GM12874 (cell line): ENCODE measurements around the gene ABCA4.

ENCODE experiments used
- CTCF ChIP-seq: IDR thresholded peaks from 2 replicates; pipeline ENCODE4 v1.5.1; 2011; ENCODE audit warnings: low read depth, mild to moderate bottlenecking, control low read depth, low read length, moderate library complexity; ENCODE audit not compliant: insufficient read depth

ABCA4 gene

GRCh38 chr1:94119796-94120569 lies 965 bp downstream of the ABCA4 start:
- no peak for TF ChIP-seq CTCF

GRCh38 chr1:94119306-94119705 lies 1.6 kb downstream of the ABCA4 start:
- no peak for TF ChIP-seq CTCF

- no peak for TF ChIP-seq CTCF
Observed at GRCh38 chr1:94118471-94118870, 2.5 kb downstream of the ABCA4 start.

GRCh38 chr1:94118013-94118412 lies 2.9 kb downstream of the ABCA4 start:
- no peak for TF ChIP-seq CTCF

GRCh38 chr1:94117259-94117851 lies 3.6 kb downstream of the ABCA4 start:
- TF ChIP-seq CTCF: no peak

- no peak for TF ChIP-seq CTCF
Observed at GRCh38 chr1:94115900-94116436, 5.0 kb downstream of the ABCA4 start.

- TF ChIP-seq CTCF: no peak
Observed at GRCh38 chr1:94115254-94115899, 5.6 kb downstream of the ABCA4 start.
